Neural cell (in vitro differentiated cells): ENCODE results near the gene PPP2R2D. TPM values are rescaled to one million over a fixed set of nuclear protein-coding genes. Genes with fewer than 3 reads are reported as not detected.

Experiments
- H2AFZ ChIP-seq: fragments of 200-600, 300-800 bp; sonication (generic), shearing (Covaris generic); 2 replicates; pipeline ENCODE4 v1.6.0; 2014; ENCODE audit warnings: low read depth, mild to moderate bottlenecking, antibody characterized with exemption, low read length, moderate library complexity
- H3F3A ChIP-seq: fragments of 200-600 bp; shearing (Covaris generic); 2 replicates; pipeline ENCODE4 v1.6.1; 2016; ENCODE audit warnings: mild to moderate bottlenecking, moderate library complexity, mixed read lengths, antibody characterized with exemption, low read length; ENCODE audit not compliant: insufficient read depth, poor library complexity, severe bottlenecking
- H3K27ac ChIP-seq: fragments of 200-600, 300-800 bp; sonication (generic), shearing (Covaris generic); 2 replicates; pipeline ENCODE4 v1.5.1; 2014; ENCODE audit warnings: mild to moderate bottlenecking, low read length, moderate library complexity
- H3K27me3 ChIP-seq: fragments of 300-800, 200-600 bp; sonication (generic), shearing (Covaris generic); 2 replicates; pipeline ENCODE4 v1.6.0; 2014; ENCODE audit warnings: mild to moderate bottlenecking, low read depth, low read length, moderate library complexity; ENCODE audit not compliant: insufficient read depth
- H3K36me3 ChIP-seq: fragments of 300-800, 200-600 bp; sonication (generic), shearing (Covaris generic); 2 replicates; pipeline ENCODE4 v1.5.1; 2014; ENCODE audit warnings: mild to moderate bottlenecking, antibody characterized with exemption, low read length, moderate library complexity; ENCODE audit not compliant: insufficient read depth
- H3K4me2 ChIP-seq: fragments of 300-800, 200-600 bp; sonication (generic), shearing (Covaris generic); 2 replicates; pipeline ENCODE4 v1.6.0; 2014; ENCODE audit warnings: mild to moderate bottlenecking, low read length
- H3K4me3 ChIP-seq: fragments of 300-800, 200-600 bp; sonication (generic), shearing (Covaris generic); 2 replicates; pipeline ENCODE4 v1.5.1; 2014; ENCODE audit warnings: mild to moderate bottlenecking, low read length, moderate library complexity
- H3K79me2 ChIP-seq: fragments of 200-600 bp; shearing (Covaris generic); replicated peaks from 2 replicates; pipeline ENCODE4 v1.6.0; 2014; ENCODE audit warnings: mild to moderate bottlenecking, low read length, moderate library complexity; ENCODE audit not compliant: insufficient read depth
- H3K9ac ChIP-seq: fragments of 300-800, 200-600 bp; sonication (generic), shearing (Covaris generic); 2 replicates; pipeline ENCODE4 v1.6.1; 2016; ENCODE audit warnings: mild to moderate bottlenecking, low read length, mixed read lengths
- H3K9me2 ChIP-seq: fragments of 200-600 bp; shearing (Covaris generic); 2 replicates; pipeline ENCODE4 v1.6.1; 2016; ENCODE audit warnings: mild to moderate bottlenecking, low read length, mixed read lengths; ENCODE audit not compliant: insufficient read depth
- H3K9me3 ChIP-seq: fragments of 200-600, 300-800 bp; sonication (generic), shearing (Covaris generic); 2 replicates; pipeline ENCODE4 v1.6.1; 2016; ENCODE audit warnings: mild to moderate bottlenecking, mixed run types, low read length, moderate library complexity, mixed read lengths
- H4K20me1 ChIP-seq: fragments of 200-600 bp; shearing (Covaris generic); 2 replicates; pipeline ENCODE4 v1.6.1; 2016; ENCODE audit warnings: mild to moderate bottlenecking, mixed run types; ENCODE audit not compliant: insufficient read depth
- CTCF ChIP-seq: fragments of 450-650 bp; IDR thresholded peaks from 2 replicates; pipeline ENCODE4 v1.5.1; 2014; ENCODE audit warnings: antibody characterized with exemption, mild to moderate bottlenecking, moderate library complexity; ENCODE audit not compliant: poor library complexity, severe bottlenecking
- EP300 ChIP-seq: fragments of 450-650 bp; conservative IDR thresholded peaks from 2 replicates; pipeline ENCODE4 v1.6.1; 2014; ENCODE audit warnings: antibody characterized with exemption, mild to moderate bottlenecking, moderate library complexity; ENCODE audit not compliant: poor library complexity, severe bottlenecking
- EZH2 ChIP-seq: fragments of 200-600, 300-800 bp; shearing (Covaris generic), sonication (generic); IDR thresholded peaks from 2 replicates; pipeline ENCODE4 v1.6.1; 2014; ENCODE audit warnings: antibody characterized with exemption, low read length, borderline replicate concordance, mild to moderate bottlenecking; ENCODE audit not compliant: insufficient read depth, poor library complexity, severe bottlenecking
- MXI1 ChIP-seq: fragments of 450-650 bp; conservative IDR thresholded peaks from 2 replicates; pipeline ENCODE4 v1.6.1; 2014; ENCODE audit warnings: antibody characterized with exemption, mild to moderate bottlenecking; ENCODE audit not compliant: poor library complexity, severe bottlenecking
- POLR2AphosphoS5 ChIP-seq: IDR thresholded peaks from 2 replicates; pipeline ENCODE4 v1.6.1; 2012
- RAD21 ChIP-seq: fragments of 450-650 bp; conservative IDR thresholded peaks from 2 replicates; pipeline ENCODE4 v1.6.1; 2014; ENCODE audit warnings: antibody characterized with exemption, mild to moderate bottlenecking, moderate library complexity
- REST ChIP-seq: IDR thresholded peaks from 2 replicates; pipeline ENCODE4 v1.6.1; 2012; ENCODE audit warnings: borderline replicate concordance
- SMC3 ChIP-seq: fragments of 450-650 bp; conservative IDR thresholded peaks from 2 replicates; pipeline ENCODE4 v1.6.1; 2014; ENCODE audit warnings: antibody characterized with exemption, mild to moderate bottlenecking, moderate library complexity; ENCODE audit not compliant: poor library complexity
- TAF1 ChIP-seq: IDR thresholded peaks from 2 replicates; pipeline ENCODE4 v1.6.1; 2012; ENCODE audit warnings: low read depth
- polyA plus RNA-seq: library from polyadenylated mRNA; depleted of rRNA; stranded (reverse); fragments of >200 nt; gene quantifications from 2 replicates; pipeline ENCODE4 v1.2.3, GENCODE V29; 2014

PPP2R2D gene
- polyA plus RNA-seq, 1 donor from 2014 or later, result 71.7 TPM

GRCh38 chr10:131980761-131981428 is 80.1 kb downstream of the PPP2R2D start:
- Histone ChIP-seq H3K27me3 (no peaks in the 10 kb centered on the region), H3K9me2 (no peaks in the 10 kb centered on the region), H3K4me2 (peak overlapping the region; percentile 86), H3K79me2 (peaks cover 42% of the 10 kb centered on the region), H3K9me3 (no peaks in the 10 kb centered on the region), H3K27ac (no peak overlapping the region), H3F3A (peaks cover 3% of the 10 kb centered on the region), H3K4me3 (peak overlapping the region; percentile 98), H4K20me1 (no peaks in the 10 kb centered on the region), H3K9ac (peak overlapping the region; percentile 72), H2AFZ (no peak overlapping the region), H3K36me3 (no peaks in the 10 kb centered on the region)
- TF ChIP-seq TAF1, result no peak
- no peak for TF ChIP-seq SMC3
- TF ChIP-seq POLR2AphosphoS5, result no peak
- no peak for TF ChIP-seq CTCF
- no peak for TF ChIP-seq EZH2
- no peak for TF ChIP-seq EP300
- no peak for TF ChIP-seq REST
- no peak for TF ChIP-seq RAD21
- TF ChIP-seq MXI1, result no peak

- peak; percentile 58 for TF ChIP-seq RAD21
- no peak for TF ChIP-seq POLR2AphosphoS5
- TF ChIP-seq EZH2, result no peak
- TF ChIP-seq CTCF, result no peak
- peak; percentile 44 for TF ChIP-seq SMC3
- TF ChIP-seq TAF1, result peak; percentile 33
- TF ChIP-seq EP300, result peak; percentile 13
- peak; percentile 21 for TF ChIP-seq REST
- TF ChIP-seq MXI1, result peak; percentile 71
- Histone ChIP-seq H3K4me2 (peak within 1 kb of the TSS; percentile 86), H3F3A (peaks cover 3% of the 10 kb centered on the region), H3K79me2 (peaks cover 42% of the 10 kb centered on the region), H3K9me2 (no peaks in the 10 kb centered on the region), H3K27ac (peak within 1 kb of the TSS; percentile 8), H3K36me3 (no peaks in the 10 kb centered on the region), H3K9me3 (no peaks in the 10 kb centered on the region), H3K9ac (peak within 1 kb of the TSS; percentile 72), H3K27me3 (no peaks in the 10 kb centered on the region), H4K20me1 (no peaks in the 10 kb centered on the region), H3K4me3 (peak within 1 kb of the TSS; percentile 98), H2AFZ (peak within 1 kb of the TSS; percentile 51)
Observed at GRCh38 chr10:131981429-131982184, 80.8 kb downstream of the PPP2R2D start, which contains the start of gene BNIP3. TSS of gene BNIP3 (minus strand) at chr10:131981923. CDS start at chr10:131981806, 117 bp downstream.
